HCT116 (cell line): ENCODE data around the gene NECAB2.

Experiments
- CEBPB ChIP-seq: IDR thresholded peaks from 2 replicates; pipeline ENCODE4 v1.6.1; 2012; ENCODE audit warnings: low read depth
- CTCF ChIP-seq, 3 experiments: fragments of 200-600 bp in 1 of 3; sonication (generic) in 1 of 3; IDR thresholded peaks in 2 of 3; conservative IDR thresholded peaks in 1 of 3; 2 replicates each; pipeline ENCODE4 v1.5.1; 2012 to 2017; ENCODE audit warnings: low read depth in 2 of 3, low read length in 2 of 3, antibody characterized with exemption in 1 of 3, borderline replicate concordance in 1 of 3, control low read depth in 1 of 3, mild to moderate bottlenecking in 1 of 3, mixed read lengths in 1 of 3, mixed run types in 1 of 3, moderate library complexity in 1 of 3; ENCODE audit not compliant: insufficient read depth in 1 of 3
- EGR1 ChIP-seq: IDR thresholded peaks from 2 replicates; pipeline ENCODE4 v1.6.1; 2012; ENCODE audit warnings: low read depth
- EZH2 ChIP-seq: fragments of 200-600 bp; sonication (generic); IDR thresholded peaks from 2 replicates; pipeline ENCODE4 v1.6.1; 2017; ENCODE audit warnings: antibody characterized with exemption, mixed run types
- FOSL1 ChIP-seq: IDR thresholded peaks from 2 replicates; pipeline ENCODE4 v1.6.1; 2012; ENCODE audit warnings: low read depth
- MAX ChIP-seq: IDR thresholded peaks from 2 replicates; pipeline ENCODE4 v1.6.1; 2012
- POLR2A ChIP-seq: IDR thresholded peaks from 2 replicates; pipeline ENCODE4 v1.7.0; 2011; ENCODE audit warnings: borderline replicate concordance; ENCODE audit not compliant: insufficient read depth, insufficient read length; ENCODE audit errors: extremely low read depth
- POLR2AphosphoS5 ChIP-seq: IDR thresholded peaks from 2 replicates; pipeline ENCODE4 v1.6.1; 2011; ENCODE audit warnings: mild to moderate bottlenecking, low read depth, low read length, moderate library complexity
- RAD21 ChIP-seq: IDR thresholded peaks from 2 replicates; pipeline ENCODE4 v1.6.1; 2012; ENCODE audit warnings: low read depth, mild to moderate bottlenecking
- REST ChIP-seq: IDR thresholded peaks from 2 replicates; pipeline ENCODE4 v1.6.1; 2012; ENCODE audit warnings: low read depth
- SP1 ChIP-seq: IDR thresholded peaks from 2 replicates; pipeline ENCODE4 v1.6.1; 2012; ENCODE audit warnings: low read depth
- ZBTB33 ChIP-seq: IDR thresholded peaks from 2 replicates; pipeline ENCODE4 v1.6.1; 2011; ENCODE audit warnings: mild to moderate bottlenecking, low read length, moderate library complexity; ENCODE audit not compliant: insufficient replicate concordance; ENCODE audit errors: extremely low read depth
- ZNF274 ChIP-seq: fragments of 200-500 bp; sonication (Bioruptor generic); IDR thresholded peaks from 2 replicates; pipeline ENCODE4 v1.6.1; 2014; ENCODE audit warnings: mild to moderate bottlenecking, low read depth, low read length, inconsistent platforms

GRCh38 chr16:84042308-84042878 lies 74.3 kb downstream of the NECAB2 start, which contains the start of gene SLC38A8:
- TF ChIP-seq CTCF (IDR thresholded peaks at IDR 0.05 in 2 of 3, conservative IDR thresholded peaks at IDR 0.05 in 1 of 3; ENCODE audit: borderline replicate concordance in 1 of 3, insufficient read depth in 1 of 3, low read depth in 2 of 3, low read length in 2 of 3) (no peak), RAD21 (no peak), EZH2 (no peak), ZBTB33 (no peak), POLR2A (no peak), CEBPB (no peak), SP1 (no peak), MAX (no peak), FOSL1 (no peak), ZNF274 (no peak), POLR2AphosphoS5 (no peak), REST (no peak), EGR1 (no peak)
